Choroid plexus epithelial cell (primary cell): ENCODE results near the gene TBRG4.
A peak's percentile ranks its signal among the peaks of the same experiment; 100 is the strongest.

Experiments
- DNase-seq: peaks from one replicate; pipeline ENCODE4 v3.0.0-alpha.2; 2010; ENCODE audit warnings: low read depth
- H3K4me3 ChIP-seq: 2 replicates; pipeline ENCODE4 v1.5.1; 2011; ENCODE audit warnings: low read depth, mild to moderate bottlenecking, control low read depth, low read length, moderate library complexity
- CTCF ChIP-seq: conservative IDR thresholded peaks from 2 replicates; pipeline ENCODE4 v1.5.1; 2011; ENCODE audit warnings: low read depth, mild to moderate bottlenecking, control low read depth, inconsistent platforms, low read length, moderate library complexity

Gene TBRG4

GRCh38 chr7:45069444-45070253 lies 41.8 kb downstream of the TBRG4 start:
- no peak overlapping the region for H3K4me3 ChIP-seq
- TF ChIP-seq CTCF: peak; percentile 11
- DNase-seq: no peak

DNA sequence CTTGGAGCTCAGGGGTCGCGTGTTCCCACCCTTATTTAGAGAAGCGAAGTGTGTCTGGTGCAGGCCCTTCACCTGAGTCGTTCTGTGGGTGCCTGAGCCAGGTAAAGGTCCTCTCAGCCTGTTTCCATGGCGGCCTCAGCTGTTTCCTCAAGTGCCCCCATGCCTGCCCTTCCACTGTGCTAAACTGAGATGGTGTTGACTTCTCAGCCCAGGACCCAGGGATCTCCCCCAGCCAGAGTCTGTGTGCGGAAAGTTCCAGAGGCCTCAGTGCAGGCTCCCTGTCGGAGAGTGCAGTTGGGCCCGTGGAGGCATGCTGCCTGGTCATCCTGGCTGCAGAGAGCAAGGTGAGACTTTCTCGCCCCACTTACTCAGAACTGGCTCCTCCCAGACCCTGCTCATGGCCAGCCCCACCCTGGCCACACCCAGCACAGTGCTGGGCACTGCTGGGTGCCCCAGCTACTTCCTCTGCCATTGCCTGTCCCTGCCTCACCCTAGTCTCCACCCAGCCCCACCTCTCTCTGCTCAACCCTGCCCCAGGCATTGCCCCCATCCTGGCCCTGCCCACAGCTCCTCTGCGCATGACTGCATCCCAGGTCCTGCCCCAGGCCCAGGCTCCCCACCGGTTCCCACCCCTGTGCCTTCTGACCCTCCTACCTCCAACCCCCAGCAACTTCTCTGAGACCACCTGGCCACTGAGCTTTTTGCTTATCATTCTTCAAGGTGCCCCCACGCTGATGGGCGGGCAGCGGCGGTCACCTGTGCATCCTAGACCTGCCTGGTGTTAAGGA lies 43.1 kb downstream of the TBRG4 start:
- TF ChIP-seq CTCF: no peak

DNA sequence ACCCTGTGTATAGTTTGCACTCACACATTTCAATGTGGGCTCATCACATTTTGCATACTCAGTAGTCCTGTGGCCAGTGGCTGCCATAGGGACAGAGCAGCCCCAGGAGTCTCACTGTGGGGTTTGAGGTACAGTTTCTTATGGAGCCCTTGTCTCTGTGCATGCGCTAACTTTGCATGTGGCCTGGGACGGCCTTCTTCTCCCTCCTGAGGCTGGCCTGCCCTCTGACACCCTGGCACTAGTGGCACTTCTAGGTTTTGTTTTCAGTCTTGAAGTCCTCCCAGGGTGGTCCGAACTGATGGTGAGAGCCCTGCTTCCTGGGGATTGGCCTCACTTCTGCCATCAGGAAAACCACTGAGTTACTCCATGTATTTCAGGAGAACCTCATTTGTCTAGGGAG lies 43.9 kb downstream of the TBRG4 start:
- TF ChIP-seq CTCF: no peak
- H3K4me3 ChIP-seq: no peak overlapping the region
- no peak for DNase-seq

More for the DNA sequence above, 43.1 kb downstream of the TBRG4 start:
- H3K4me3 ChIP-seq: no peak overlapping the region
- no peak for DNase-seq

DNA sequence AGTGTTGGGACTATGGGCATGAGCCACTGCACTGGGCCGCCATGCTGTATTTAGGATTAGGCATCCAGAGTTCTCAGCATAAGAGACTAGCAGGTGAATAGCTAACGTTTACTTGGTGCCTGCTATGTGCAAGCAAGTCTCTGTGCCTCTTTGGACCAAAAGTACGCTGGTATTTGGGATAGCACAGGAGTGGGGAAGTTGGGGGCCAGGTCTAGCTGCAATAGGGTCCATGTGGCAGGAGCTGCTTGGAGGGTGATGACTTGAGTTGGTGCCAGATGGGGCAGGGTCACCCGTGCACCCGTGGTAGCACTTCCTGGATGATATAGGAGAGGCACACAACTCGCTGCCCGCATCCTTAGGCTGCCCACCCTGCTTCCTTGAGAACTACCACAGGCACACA lies 45.1 kb downstream of the TBRG4 start:
- DNase-seq: no peak
- no peak overlapping the region for H3K4me3 ChIP-seq

GRCh38 chr7:45065031-45065995 lies 46.2 kb downstream of the TBRG4 start:
- no peak for DNase-seq
- no peak for TF ChIP-seq CTCF
- no peak overlapping the region for H3K4me3 ChIP-seq

More for the DNA sequence above, 45.1 kb downstream of the TBRG4 start:
- TF ChIP-seq CTCF: no peak

- no peak overlapping the region for H3K4me3 ChIP-seq
- no peak for TF ChIP-seq CTCF
- no peak for DNase-seq
Measured at GRCh38 chr7:45064047-45064725, 47.3 kb downstream of the TBRG4 start.
